Osteoblast (primary cell): ENCODE measurements around the gene STARD3. TPM values are rescaled to one million over a fixed set of nuclear protein-coding genes. Genes with fewer than 3 reads are reported as not detected.

ENCODE experiments used
- DNase-seq: peaks from one replicate; pipeline ENCODE4 v3.0.0; 2011; ENCODE audit warnings: low spot score, mixed read lengths; ENCODE audit not compliant: insufficient read length; ENCODE audit errors: missing footprints
- H2AFZ ChIP-seq: 2 replicates; pipeline ENCODE4 v1.6.0; 2011; ENCODE audit warnings: mild to moderate bottlenecking, low read length
- H3K27ac ChIP-seq: 2 replicates; pipeline ENCODE4 v1.5.1; 2011; ENCODE audit warnings: mild to moderate bottlenecking, low read depth, low read length, moderate library complexity
- H3K27me3 ChIP-seq: 2 replicates; pipeline ENCODE4 v1.6.0; 2012; ENCODE audit warnings: mild to moderate bottlenecking, control low read depth, inconsistent platforms, low read length, moderate library complexity; ENCODE audit not compliant: insufficient read depth
- H3K36me3 ChIP-seq: 2 replicates; pipeline ENCODE4 v1.5.1; 2011; ENCODE audit warnings: mild to moderate bottlenecking, low read length, control low read depth, moderate library complexity; ENCODE audit not compliant: insufficient read depth
- H3K4me1 ChIP-seq: 2 replicates; pipeline ENCODE4 v1.5.1; 2011; ENCODE audit warnings: mild to moderate bottlenecking, low read length, control low read depth, moderate library complexity; ENCODE audit not compliant: insufficient read depth
- H3K4me2 ChIP-seq: 2 replicates; pipeline ENCODE4 v1.6.0; 2011; ENCODE audit warnings: mild to moderate bottlenecking, low read length; ENCODE audit not compliant: insufficient read depth
- H3K4me3 ChIP-seq: fragments of 200-600 bp; sonication (generic); 3 replicates; pipeline ENCODE4 v1.5.1; 2012; ENCODE audit warnings: mild to moderate bottlenecking, low read length, inconsistent platforms; ENCODE audit not compliant: insufficient read depth
- H3K79me2 ChIP-seq: 2 replicates; pipeline ENCODE4 v1.6.0; 2012; ENCODE audit warnings: mild to moderate bottlenecking, low read length, control low read depth, inconsistent platforms; ENCODE audit not compliant: insufficient read depth
- H3K9me3 ChIP-seq: 2 replicates; pipeline ENCODE4 v1.5.1; 2011; ENCODE audit warnings: low read depth, low read length, control low read depth
- H4K20me1 ChIP-seq: 2 replicates; pipeline ENCODE4 v1.6.0; 2012; ENCODE audit warnings: mild to moderate bottlenecking, low read length, control low read depth; ENCODE audit not compliant: insufficient read depth
- CTCF ChIP-seq: IDR thresholded peaks from 2 replicates; pipeline ENCODE4 v1.5.1; 2011; ENCODE audit warnings: mild to moderate bottlenecking, low read depth, low read length, moderate library complexity; ENCODE audit errors: extremely low read depth
- total RNA-seq: library from RNA; depleted of rRNA; stranded (reverse); fragments of >200 nt; gene quantifications from 2 replicates; pipeline ENCODE4 v1.2.3, GENCODE V29; 2012

Gene STARD3
- total RNA-seq, 1 donor: 35.8 TPM

- no peaks in the 10 kb centered on the region for H3K27me3 ChIP-seq
- H3K4me2 ChIP-seq: no peak overlapping the region
- no peaks in the 10 kb centered on the region for H3K36me3 ChIP-seq
- H3K4me3 ChIP-seq: no peak overlapping the region
- peaks cover 4% of the 10 kb centered on the region for H3K4me1 ChIP-seq
- no peak overlapping the region for H3K27ac ChIP-seq
- H4K20me1 ChIP-seq: peaks cover 50% of the 10 kb centered on the region
- H2AFZ ChIP-seq: no peak overlapping the region
- no peak for DNase-seq
- no peak for TF ChIP-seq CTCF
- H3K79me2 ChIP-seq: peaks cover 56% of the 10 kb centered on the region
- H3K9me3 ChIP-seq: no peaks in the 10 kb centered on the region
Observed at GRCh38 chr17:39647256-39647655, 10.3 kb downstream of the STARD3 start.

- Histone ChIP-seq H3K4me2 (no peak overlapping the region), H3K27ac (no peak overlapping the region), H3K4me3 (no peak overlapping the region), H3K27me3 (no peaks in the 10 kb centered on the region), H4K20me1 (peaks cover 48% of the 10 kb centered on the region), H3K4me1 (no peaks in the 10 kb centered on the region), H3K79me2 (peaks cover 45% of the 10 kb centered on the region), H3K36me3 (no peaks in the 10 kb centered on the region), H3K9me3 (no peaks in the 10 kb centered on the region), H2AFZ (no peak overlapping the region)
- DNase-seq: no peak
- TF ChIP-seq CTCF: no peak
Observed at GRCh38 chr17:39648616-39649366, 11.8 kb downstream of the STARD3 start.

GRCh38 chr17:39650121-39650579 is 13.2 kb downstream of the STARD3 start:
- Histone ChIP-seq H3K27ac (no peak overlapping the region), H3K4me1 (no peaks in the 10 kb centered on the region), H3K9me3 (no peaks in the 10 kb centered on the region), H3K4me3 (no peak overlapping the region), H3K27me3 (no peaks in the 10 kb centered on the region), H4K20me1 (peaks cover 48% of the 10 kb centered on the region), H3K36me3 (no peaks in the 10 kb centered on the region), H3K4me2 (no peak overlapping the region), H3K79me2 (peaks cover 33% of the 10 kb centered on the region), H2AFZ (no peak overlapping the region)
- no peak for TF ChIP-seq CTCF
- DNase-seq: no peak

GRCh38 chr17:39651923-39652586 is 15.1 kb downstream of the STARD3 start:
- H3K4me3 ChIP-seq: no peak overlapping the region
- peaks cover 22% of the 10 kb centered on the region for H3K79me2 ChIP-seq
- H3K27ac ChIP-seq: no peak overlapping the region
- no peaks in the 10 kb centered on the region for H3K9me3 ChIP-seq
- peaks cover 55% of the 10 kb centered on the region for H4K20me1 ChIP-seq
- TF ChIP-seq CTCF: no peak
- H3K27me3 ChIP-seq: no peaks in the 10 kb centered on the region
- H3K36me3 ChIP-seq: no peaks in the 10 kb centered on the region
- H3K4me1 ChIP-seq: no peaks in the 10 kb centered on the region
- H3K4me2 ChIP-seq: no peak overlapping the region
- no peak for DNase-seq
- H2AFZ ChIP-seq: no peak overlapping the region
